Tongue (tissue), 2 donors: ENCODE measurements around the gene CARMIL3. TPM values are rescaled to one million over a fixed set of nuclear protein-coding genes. Genes with fewer than 3 reads are reported as not detected.

Source experiments
- DNase-seq: peaks from one replicate; pipeline ENCODE4 v3.0.0-alpha.2; 2015
- total RNA-seq: library from RNA; depleted of rRNA; stranded (reverse); fragments of >200 nt; gene quantifications from one replicate; pipeline ENCODE4 v1.2.3, GENCODE V29; 2014

The CARMIL3 gene
- total RNA-seq, 1 donor from 2014 or later, result 0.72 TPM

GRCh38 chr14:24115422-24116127 is 63.8 kb downstream of the CARMIL3 start:
- no peak for DNase-seq

- DNase-seq, result no peak
These were observed 64.5 kb downstream of the CARMIL3 start for GRCh38 chr14:24116128-24116814.

GRCh38 chr14:24117179-24117578 is 65.4 kb downstream of the CARMIL3 start:
- DNase-seq, result no peak

Other genes starting within 250 kb of the CARMIL3 start
- 18.8 TPM for gene DHRS4, start 98.2 kb upstream of the CARMIL3 start, total RNA-seq
- 8.2 TPM for gene DHRS4L2, start 63.1 kb upstream of the CARMIL3 start, total RNA-seq
- gene CPNE6, start 19.6 kb downstream of the CARMIL3 start, total RNA-seq, result not detected
- 2.9 TPM for gene PCK2, start 42.3 kb downstream of the CARMIL3 start, total RNA-seq
- gene DCAF11, start 62.8 kb downstream of the CARMIL3 start, total RNA-seq, result 80.3 TPM
- 2.4 TPM for gene NRL, start 62.9 kb downstream of the CARMIL3 start, total RNA-seq
- gene FITM1, start 78.7 kb downstream of the CARMIL3 start, total RNA-seq, result 132 TPM
- 73.5 TPM for gene PSME1, start 84.2 kb downstream of the CARMIL3 start, total RNA-seq
- 18.1 TPM for gene EMC9, start 89.6 kb downstream of the CARMIL3 start, total RNA-seq
- 35.5 TPM for gene PSME2, start 94.6 kb downstream of the CARMIL3 start, total RNA-seq
- 38.2 TPM for gene RNF31, start 95.5 kb downstream of the CARMIL3 start, total RNA-seq
- 34.6 TPM for gene IRF9, start 109.3 kb downstream of the CARMIL3 start, total RNA-seq
- gene REC8, start 120.1 kb downstream of the CARMIL3 start, total RNA-seq, result 8.6 TPM
- 30.8 TPM for gene IPO4, start 136.8 kb downstream of the CARMIL3 start, total RNA-seq
- 52.9 TPM for gene TM9SF1, start 143.4 kb downstream of the CARMIL3 start, total RNA-seq
- gene TSSK4, start 153.7 kb downstream of the CARMIL3 start, total RNA-seq, result not detected
- gene CHMP4A, start 161.5 kb downstream of the CARMIL3 start, total RNA-seq, result 47.6 TPM
- gene MDP1, start 164.1 kb downstream of the CARMIL3 start, total RNA-seq, result 12.9 TPM
- gene NEDD8, start 180.4 kb downstream of the CARMIL3 start, total RNA-seq, result 77.0 TPM
- gene GMPR2, start 180.9 kb downstream of the CARMIL3 start, total RNA-seq, result 102 TPM
- gene TINF2, start 190.6 kb downstream of the CARMIL3 start, total RNA-seq, result 33.8 TPM
- gene TGM1, start 211.2 kb downstream of the CARMIL3 start, total RNA-seq, result 29.0 TPM
- 16.5 TPM for gene RABGGTA, start 219.6 kb downstream of the CARMIL3 start, total RNA-seq
- gene DHRS1, start 247.8 kb downstream of the CARMIL3 start, total RNA-seq, result 13.0 TPM
- gene NOP9, start 247.8 kb downstream of the CARMIL3 start, total RNA-seq, result 24.5 TPM